ENCODE results near the gene NIPBL. TPM values are rescaled to one million over a fixed set of nuclear protein-coding genes. Genes with fewer than 3 reads are reported as not detected.

NIPBL gene
- total and polyA plus RNA-seq, 10 of the 15 experiments (the other 5 are each of a cell fraction or from before 2014, with no cell fraction given): 10.4 to 50.4 (median 20.2) TPM

DNA sequence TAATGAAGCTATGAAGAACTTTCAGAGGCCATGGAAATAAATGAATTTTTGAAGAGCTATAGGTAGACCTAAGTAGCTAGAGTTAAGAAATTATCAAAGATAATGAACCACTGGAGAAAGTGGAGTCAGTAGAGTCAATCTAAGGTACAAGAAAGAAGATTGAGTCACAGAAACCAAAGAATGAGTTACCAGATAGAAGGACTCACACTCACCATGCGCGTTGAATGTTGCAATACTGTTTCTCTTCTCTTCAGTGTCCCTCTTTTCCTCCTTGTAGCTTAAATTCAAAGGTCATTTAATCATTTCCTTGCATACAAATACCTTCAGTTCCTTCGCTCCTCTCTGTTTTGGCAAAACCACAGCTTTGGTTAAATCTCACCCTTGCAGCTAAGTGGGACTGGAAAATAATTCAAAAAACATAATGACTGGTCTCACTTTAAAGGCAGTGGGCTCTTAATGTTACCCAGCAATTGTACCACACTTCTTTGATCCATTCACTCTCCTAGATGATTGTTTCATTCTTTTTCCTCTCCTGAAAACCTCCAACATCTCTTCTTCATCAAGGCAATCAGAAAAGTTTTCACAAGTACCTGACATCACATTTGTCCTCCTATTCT is 58.3 kb downstream of the NIPBL start:
- Histone ChIP-seq H3K27ac (ENCODE audit: control insufficient read depth, insufficient read depth) (no peak overlapping the region), H4K20me1 (ENCODE audit: control insufficient read depth, insufficient read depth) (no peaks in the 10 kb centered on the region), H3K27me3 (replicated peaks in 1 of 2; ENCODE audit: control insufficient read depth in 2 of 2, insufficient read depth in 2 of 2, low read length in 1 of 2) (no peaks in the 10 kb centered on the region), H3K4me3 (no peak overlapping the region), H3K4me1 (ENCODE audit: control insufficient read depth, insufficient read depth, low read length) (no peaks in the 10 kb centered on the region), H3K36me3 (ENCODE audit: control insufficient read depth in 2 of 2, insufficient read depth in 2 of 2, low read length in 1 of 2) (no peaks in the 10 kb centered on the region), H3K79me2 (ENCODE audit: control insufficient read depth, insufficient read depth, low read length) (peaks cover 89% of the 10 kb centered on the region), H3K9ac (ENCODE audit: control insufficient read depth, insufficient read depth, low read length) (no peak overlapping the region), H3K4me2 (ENCODE audit: control insufficient read depth, insufficient read depth) (no peak overlapping the region), H3K9me3 (replicated peaks; ENCODE audit: control insufficient read depth, insufficient read depth, low read length) (no peaks in the 10 kb centered on the region; the same call in 1 of the 3 replicates), H2AFZ (ENCODE audit: control insufficient read depth, low read depth, low read length) (no peak overlapping the region)
- DNase-seq (ENCODE audit: low read depth, low spot score) (no peak), FAIRE-seq (no peak), ATAC-seq (no peak)
- ChIA-PET SMC1A (ENCODE audit: uncharacterized antibody, unreplicated experiment) (interaction anchor here (1.4 kb wide), 1 partner anchor 19 kb away, joined by 5 read pairs; no protein-coding TSS in a partner anchor), CTCF (interaction anchor here (1.1 to 1.6 kb wide), 2 partner anchors 27 to 52 kb away, joined by 3 read pairs; no protein-coding TSS in a partner anchor), POLR2A (no interaction called here), RAD21 (ENCODE audit: unreplicated experiment) (no interaction called here)
- no TSS peak for BruUV-seq (replicated peaks)
- TF ChIP-seq, protein P1, sequence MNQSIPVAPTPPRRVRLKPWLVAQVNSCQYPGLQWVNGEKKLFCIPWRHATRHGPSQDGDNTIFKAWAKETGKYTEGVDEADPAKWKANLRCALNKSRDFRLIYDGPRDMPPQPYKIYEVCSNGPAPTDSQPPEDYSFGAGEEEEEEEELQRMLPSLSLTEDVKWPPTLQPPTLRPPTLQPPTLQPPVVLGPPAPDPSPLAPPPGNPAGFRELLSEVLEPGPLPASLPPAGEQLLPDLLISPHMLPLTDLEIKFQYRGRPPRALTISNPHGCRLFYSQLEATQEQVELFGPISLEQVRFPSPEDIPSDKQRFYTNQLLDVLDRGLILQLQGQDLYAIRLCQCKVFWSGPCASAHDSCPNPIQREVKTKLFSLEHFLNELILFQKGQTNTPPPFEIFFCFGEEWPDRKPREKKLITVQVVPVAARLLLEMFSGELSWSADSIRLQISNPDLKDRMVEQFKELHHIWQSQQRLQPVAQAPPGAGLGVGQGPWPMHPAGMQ (IDR thresholded peaks at IDR 0.05; ENCODE audit: borderline replicate concordance): no peak
- TF ChIP-seq SREBF2 (IDR thresholded peaks at IDR 0.05; ENCODE audit: low read length) (no peak), BHLHE40 (IDR thresholded peaks at IDR 0.05; ENCODE audit: borderline replicate concordance in 1 of 2, low read depth in 2 of 2, low read length in 1 of 2) (no peak), RB1 (IDR thresholded peaks at IDR 0.05; ENCODE audit: borderline replicate concordance) (no peak), NFYB (IDR thresholded peaks at IDR 0.05; ENCODE audit: insufficient read depth, low read depth, low read length) (no peak), NFXL1 (IDR thresholded peaks at IDR 0.05; ENCODE audit: borderline replicate concordance) (no peak), ASH2L (IDR thresholded peaks at IDR 0.05; ENCODE audit: borderline replicate concordance, low read depth) (no peak), ETV6 (conservative IDR thresholded peaks at IDR 0.05 in 1 of 2, IDR thresholded peaks at IDR 0.05 in 1 of 2; ENCODE audit: borderline replicate concordance in 1 of 2, low read depth in 1 of 2) (no peak), NR2C1 (IDR thresholded peaks at IDR 0.05) (no peak), EP300 (IDR thresholded peaks at IDR 0.05; ENCODE audit: borderline replicate concordance in 1 of 2, control insufficient read depth in 1 of 2, low read depth in 2 of 2, low read length in 2 of 2) (no peak), FOS (IDR thresholded peaks at IDR 0.05; ENCODE audit: borderline replicate concordance, extremely low read depth, insufficient read length) (no peak)
- TF ChIP-seq, protein P2, sequence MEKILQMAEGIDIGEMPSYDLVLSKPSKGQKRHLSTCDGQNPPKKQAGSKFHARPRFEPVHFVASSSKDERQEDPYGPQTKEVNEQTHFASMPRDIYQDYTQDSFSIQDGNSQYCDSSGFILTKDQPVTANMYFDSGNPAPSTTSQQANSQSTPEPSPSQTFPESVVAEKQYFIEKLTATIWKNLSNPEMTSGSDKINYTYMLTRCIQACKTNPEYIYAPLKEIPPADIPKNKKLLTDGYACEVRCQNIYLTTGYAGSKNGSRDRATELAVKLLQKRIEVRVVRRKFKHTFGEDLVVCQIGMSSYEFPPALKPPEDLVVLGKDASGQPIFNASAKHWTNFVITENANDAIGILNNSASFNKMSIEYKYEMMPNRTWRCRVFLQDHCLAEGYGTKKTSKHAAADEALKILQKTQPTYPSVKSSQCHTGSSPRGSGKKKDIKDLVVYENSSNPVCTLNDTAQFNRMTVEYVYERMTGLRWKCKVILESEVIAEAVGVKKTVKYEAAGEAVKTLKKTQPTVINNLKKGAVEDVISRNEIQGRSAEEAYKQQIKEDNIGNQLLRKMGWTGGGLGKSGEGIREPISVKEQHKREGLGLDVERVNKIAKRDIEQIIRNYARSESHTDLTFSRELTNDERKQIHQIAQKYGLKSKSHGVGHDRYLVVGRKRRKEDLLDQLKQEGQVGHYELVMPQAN (conservative IDR thresholded peaks at IDR 0.05): no peak
- TF ChIP-seq, protein P3, sequence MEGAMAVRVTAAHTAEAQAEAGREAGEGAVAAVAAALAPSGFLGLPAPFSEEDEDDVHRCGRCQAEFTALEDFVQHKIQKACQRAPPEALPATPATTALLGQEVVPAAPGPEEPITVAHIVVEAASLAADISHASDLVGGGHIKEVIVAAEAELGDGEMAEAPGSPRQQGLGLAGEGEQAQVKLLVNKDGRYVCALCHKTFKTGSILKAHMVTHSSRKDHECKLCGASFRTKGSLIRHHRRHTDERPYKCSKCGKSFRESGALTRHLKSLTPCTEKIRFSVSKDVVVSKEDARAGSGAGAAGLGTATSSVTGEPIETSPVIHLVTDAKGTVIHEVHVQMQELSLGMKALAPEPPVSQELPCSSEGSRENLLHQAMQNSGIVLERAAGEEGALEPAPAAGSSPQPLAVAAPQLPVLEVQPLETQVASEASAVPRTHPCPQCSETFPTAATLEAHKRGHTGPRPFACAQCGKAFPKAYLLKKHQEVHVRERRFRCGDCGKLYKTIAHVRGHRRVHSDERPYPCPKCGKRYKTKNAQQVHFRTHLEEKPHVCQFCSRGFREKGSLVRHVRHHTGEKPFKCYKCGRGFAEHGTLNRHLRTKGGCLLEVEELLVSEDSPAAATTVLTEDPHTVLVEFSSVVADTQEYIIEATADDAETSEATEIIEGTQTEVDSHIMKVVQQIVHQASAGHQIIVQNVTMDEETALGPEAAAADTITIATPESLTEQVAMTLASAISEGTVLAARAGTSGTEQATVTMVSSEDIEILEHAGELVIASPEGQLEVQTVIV (IDR thresholded peaks at IDR 0.05; ENCODE audit: borderline replicate concordance, partially characterized antibody): no peak
- 93% methylated on average over 3 of the region's 3 CpGs for WGBS (ENCODE audit: insufficient coverage, insufficient replicate concordance, low lambda C conversion rate, missing lambda C conversion rate)
- intact Hi-C loops (cut with micrococcal nuclease; ENCODE audit: unreplicated experiment): no loop called here
- in situ Hi-C loops (cut with MboI): no loop called here
